ENCODE results near the gene MASP2. TPM values are rescaled to one million over a fixed set of nuclear protein-coding genes. Genes with fewer than 3 reads are reported as not detected.
A peak's percentile ranks its signal among the peaks of the same experiment; 100 is the strongest.

Gene MASP2
- polyA plus RNA-seq, 1 of the 3 experiments (the other 2 are of a cell fraction): not detected

DNA sequence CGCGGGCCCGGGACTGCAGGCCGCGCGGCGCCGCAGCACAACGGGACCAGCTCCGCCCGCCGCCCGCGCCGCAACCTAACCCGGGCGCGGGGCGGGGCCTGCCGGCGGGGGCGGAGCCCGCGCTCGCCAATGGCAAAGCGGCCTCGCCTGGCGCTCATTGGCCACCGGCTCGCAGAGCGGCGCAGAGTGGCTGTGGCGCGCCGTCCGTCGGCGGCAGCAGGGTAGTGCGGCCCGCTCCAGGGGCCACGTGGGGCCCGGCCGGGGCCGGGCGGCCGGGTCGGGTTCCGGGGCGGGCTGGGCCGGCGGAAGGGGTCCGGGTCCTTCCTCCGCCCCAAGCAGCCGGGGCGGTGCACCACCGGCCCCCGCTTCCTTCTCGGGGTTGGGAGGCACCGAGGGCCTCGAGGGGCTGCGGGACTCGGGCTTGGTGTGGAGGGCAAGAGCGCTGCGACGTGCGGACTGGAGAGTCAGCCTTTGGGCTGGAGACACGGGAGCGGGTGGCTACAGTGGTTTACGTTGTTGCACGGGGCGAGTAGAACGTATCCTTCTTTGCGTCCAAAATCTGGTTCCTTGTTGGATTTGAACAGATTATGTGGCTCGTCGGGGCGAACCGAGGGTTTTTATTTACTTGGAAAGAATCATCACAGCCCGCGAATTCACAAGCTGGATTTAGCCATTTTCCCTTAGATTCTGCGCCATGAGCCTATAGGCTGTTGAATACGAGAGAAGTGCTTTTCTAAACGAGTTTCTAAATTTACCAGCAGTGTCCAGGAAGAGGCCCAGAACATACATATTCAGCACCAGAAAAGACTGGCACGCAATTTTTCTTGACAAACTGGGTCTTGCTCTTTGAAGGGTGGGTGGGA lies 13.2 kb upstream of the MASP2 start, which contains the start of gene SRM (continued):
- TF ChIP-seq, protein P1, sequence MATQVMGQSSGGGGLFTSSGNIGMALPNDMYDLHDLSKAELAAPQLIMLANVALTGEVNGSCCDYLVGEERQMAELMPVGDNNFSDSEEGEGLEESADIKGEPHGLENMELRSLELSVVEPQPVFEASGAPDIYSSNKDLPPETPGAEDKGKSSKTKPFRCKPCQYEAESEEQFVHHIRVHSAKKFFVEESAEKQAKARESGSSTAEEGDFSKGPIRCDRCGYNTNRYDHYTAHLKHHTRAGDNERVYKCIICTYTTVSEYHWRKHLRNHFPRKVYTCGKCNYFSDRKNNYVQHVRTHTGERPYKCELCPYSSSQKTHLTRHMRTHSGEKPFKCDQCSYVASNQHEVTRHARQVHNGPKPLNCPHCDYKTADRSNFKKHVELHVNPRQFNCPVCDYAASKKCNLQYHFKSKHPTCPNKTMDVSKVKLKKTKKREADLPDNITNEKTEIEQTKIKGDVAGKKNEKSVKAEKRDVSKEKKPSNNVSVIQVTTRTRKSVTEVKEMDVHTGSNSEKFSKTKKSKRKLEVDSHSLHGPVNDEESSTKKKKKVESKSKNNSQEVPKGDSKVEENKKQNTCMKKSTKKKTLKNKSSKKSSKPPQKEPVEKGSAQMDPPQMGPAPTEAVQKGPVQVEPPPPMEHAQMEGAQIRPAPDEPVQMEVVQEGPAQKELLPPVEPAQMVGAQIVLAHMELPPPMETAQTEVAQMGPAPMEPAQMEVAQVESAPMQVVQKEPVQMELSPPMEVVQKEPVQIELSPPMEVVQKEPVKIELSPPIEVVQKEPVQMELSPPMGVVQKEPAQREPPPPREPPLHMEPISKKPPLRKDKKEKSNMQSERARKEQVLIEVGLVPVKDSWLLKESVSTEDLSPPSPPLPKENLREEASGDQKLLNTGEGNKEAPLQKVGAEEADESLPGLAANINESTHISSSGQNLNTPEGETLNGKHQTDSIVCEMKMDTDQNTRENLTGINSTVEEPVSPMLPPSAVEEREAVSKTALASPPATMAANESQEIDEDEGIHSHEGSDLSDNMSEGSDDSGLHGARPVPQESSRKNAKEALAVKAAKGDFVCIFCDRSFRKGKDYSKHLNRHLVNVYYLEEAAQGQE (IDR thresholded peaks at IDR 0.05; ENCODE audit: low read depth, low read length): no peak
- TF ChIP-seq GATA2 (CRISPR knock-in tag; IDR thresholded peaks at IDR 0.05) (no peak), SMC3 (IDR thresholded peaks at IDR 0.05; ENCODE audit: low read depth, low read length) (no peak), JUND (IDR thresholded peaks at IDR 0.05) (no peak), RCOR1 (IDR thresholded peaks at IDR 0.05; ENCODE audit: low read length) (no peak), CHD2 (IDR thresholded peaks at IDR 0.05; ENCODE audit: low read length, partially characterized antibody) (peak; percentile 62), FOXM1 (IDR thresholded peaks at IDR 0.05; ENCODE audit: low read depth) (no peak)
- TF ChIP-seq, protein P2, sequence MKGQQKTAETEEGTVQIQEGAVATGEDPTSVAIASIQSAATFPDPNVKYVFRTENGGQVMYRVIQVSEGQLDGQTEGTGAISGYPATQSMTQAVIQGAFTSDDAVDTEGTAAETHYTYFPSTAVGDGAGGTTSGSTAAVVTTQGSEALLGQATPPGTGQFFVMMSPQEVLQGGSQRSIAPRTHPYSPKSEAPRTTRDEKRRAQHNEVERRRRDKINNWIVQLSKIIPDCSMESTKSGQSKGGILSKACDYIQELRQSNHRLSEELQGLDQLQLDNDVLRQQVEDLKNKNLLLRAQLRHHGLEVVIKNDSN (IDR thresholded peaks at IDR 0.05; ENCODE audit: borderline replicate concordance, low read depth): peak; percentile 78
- TF ChIP-seq, protein P3, sequence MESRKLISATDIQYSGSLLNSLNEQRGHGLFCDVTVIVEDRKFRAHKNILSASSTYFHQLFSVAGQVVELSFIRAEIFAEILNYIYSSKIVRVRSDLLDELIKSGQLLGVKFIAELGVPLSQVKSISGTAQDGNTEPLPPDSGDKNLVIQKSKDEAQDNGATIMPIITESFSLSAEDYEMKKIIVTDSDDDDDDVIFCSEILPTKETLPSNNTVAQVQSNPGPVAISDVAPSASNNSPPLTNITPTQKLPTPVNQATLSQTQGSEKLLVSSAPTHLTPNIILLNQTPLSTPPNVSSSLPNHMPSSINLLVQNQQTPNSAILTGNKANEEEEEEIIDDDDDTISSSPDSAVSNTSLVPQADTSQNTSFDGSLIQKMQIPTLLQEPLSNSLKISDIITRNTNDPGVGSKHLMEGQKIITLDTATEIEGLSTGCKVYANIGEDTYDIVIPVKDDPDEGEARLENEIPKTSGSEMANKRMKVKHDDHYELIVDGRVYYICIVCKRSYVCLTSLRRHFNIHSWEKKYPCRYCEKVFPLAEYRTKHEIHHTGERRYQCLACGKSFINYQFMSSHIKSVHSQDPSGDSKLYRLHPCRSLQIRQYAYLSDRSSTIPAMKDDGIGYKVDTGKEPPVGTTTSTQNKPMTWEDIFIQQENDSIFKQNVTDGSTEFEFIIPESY (IDR thresholded peaks at IDR 0.05; ENCODE audit: borderline replicate concordance, low read depth): no peak

DNA sequence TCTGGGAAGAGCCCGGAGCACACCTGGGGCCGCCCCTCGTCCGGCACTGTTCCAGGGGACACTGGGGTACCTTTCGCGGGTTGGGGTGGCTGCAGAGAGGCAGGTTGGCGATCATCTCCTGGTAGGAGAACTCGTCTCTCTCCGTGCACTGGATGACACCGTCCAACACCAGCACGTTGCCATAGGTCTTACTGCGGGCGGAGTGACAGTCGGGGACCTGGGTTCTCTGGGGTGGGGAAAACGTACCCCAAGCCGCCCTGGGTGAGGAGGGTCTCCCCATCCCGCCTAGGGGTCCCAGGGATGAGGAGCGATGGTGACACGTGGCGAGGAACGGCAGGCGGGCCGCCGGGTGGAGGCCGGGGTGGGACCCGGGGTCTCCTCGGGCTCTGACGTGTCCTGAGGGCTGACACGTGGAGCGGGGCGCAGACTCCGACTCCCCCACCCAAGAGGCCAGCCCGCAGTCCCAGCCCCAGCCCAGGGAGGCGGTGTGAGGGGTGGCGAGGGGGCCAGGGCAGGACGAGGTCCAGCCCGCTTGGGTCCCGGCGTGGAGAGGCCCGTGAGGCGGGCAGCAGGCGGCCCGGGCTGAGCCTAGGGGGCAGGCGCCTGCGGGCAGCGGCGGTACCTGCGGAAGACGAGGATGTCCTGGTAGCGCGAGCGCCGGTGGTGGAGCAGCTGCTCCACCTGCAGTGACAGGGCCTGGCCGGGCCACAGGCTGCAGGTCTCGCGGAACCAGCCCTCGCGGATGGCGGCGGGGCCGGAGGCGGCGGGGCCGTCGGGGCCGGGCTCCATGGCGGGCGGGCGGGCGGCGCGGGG lies 12.3 kb upstream of the MASP2 start:
- Histone ChIP-seq H3K79me2 (ENCODE audit: insufficient read depth) (peaks cover 31% of the 10 kb centered on the region), H2AFZ (ENCODE audit: low read depth) (no peak overlapping the region), H3K9ac (peak overlapping the region; percentile 73), H3K27me3 (ENCODE audit: insufficient read depth) (no peaks in the 10 kb centered on the region), H3F3A (replicated peaks; ENCODE audit: insufficient read depth) (peaks cover 10% of the 10 kb centered on the region), H3K36me3 (replicated peaks in 1 of 2; ENCODE audit: control insufficient read depth in 1 of 2, insufficient read depth in 2 of 2, low read length in 1 of 2) (peaks cover 7 to 16% of the 10 kb centered on the region in 2 experiments), H3K27ac (ENCODE audit: low read depth in 2 of 2, low read length in 1 of 2) (peak overlapping the region in 1 of 2 experiments; percentile 59; a peak in 1 of 4 replicates), H3K4me3 (ENCODE audit: low read depth in 2 of 2, low read length in 1 of 2) (peak overlapping the region; percentile 86 to 87), H3K9me3 (no peaks in the 10 kb centered on the region), H3K9me2 (no peaks in the 10 kb centered on the region), H3K4me1 (ENCODE audit: control insufficient read depth in 1 of 2, insufficient read depth in 2 of 2, low read depth in 1 of 2, low read length in 1 of 2) (peaks cover 5 to 13% of the 10 kb centered on the region in 2 experiments; a peak in 3 of 4 replicates), H3K4me2 (peak overlapping the region; percentile 99), H4K20me1 (ENCODE audit: insufficient read depth) (peaks cover 2% of the 10 kb centered on the region; the same call in 1 of the 2 replicates)
- ChIA-PET POLR2A (interaction anchor here (0.8 to 1.5 kb wide), 3 partner anchors 22 to 115 kb away, joined by 3 to 4 read pairs (median 3); partner anchors contain the start of gene EXOSC10), CTCF (interaction anchor here (0.8 to 5.3 kb wide), 4 partner anchors 11 to 22 kb away, joined by 3 to 49 read pairs (median 19); no protein-coding TSS in a partner anchor)
- DNase-seq: peak; percentile 78
- WGBS (ENCODE audit: low lambda C conversion rate): under 1% methylated on average over 16 of the region's 72 CpGs
- no peak for TF ChIP-seq TCF12 (IDR thresholded peaks at IDR 0.05)
- TF ChIP-seq MXI1 (IDR thresholded peaks at IDR 0.05; ENCODE audit: low read depth, low read length): peak; percentile 89
- TF ChIP-seq, protein P4, sequence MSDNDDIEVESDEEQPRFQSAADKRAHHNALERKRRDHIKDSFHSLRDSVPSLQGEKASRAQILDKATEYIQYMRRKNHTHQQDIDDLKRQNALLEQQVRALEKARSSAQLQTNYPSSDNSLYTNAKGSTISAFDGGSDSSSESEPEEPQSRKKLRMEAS (IDR thresholded peaks at IDR 0.05; ENCODE audit: low read depth): peak; percentile 70
- TF ChIP-seq SIN3A (IDR thresholded peaks at IDR 0.05; ENCODE audit: borderline replicate concordance, low read depth, low read length): peak; percentile 20; the same call in 1 of the 2 replicates

Data from SK-N-SH (cell line).